ENCODE data around the gene MYRFL. TPM values are rescaled to one million over a fixed set of nuclear protein-coding genes. Genes with fewer than 3 reads are reported as not detected.

Gene MYRFL
- polyA plus RNA-seq, 1 of the 3 experiments (the other 2 are of a cell fraction), result not detected

DNA sequence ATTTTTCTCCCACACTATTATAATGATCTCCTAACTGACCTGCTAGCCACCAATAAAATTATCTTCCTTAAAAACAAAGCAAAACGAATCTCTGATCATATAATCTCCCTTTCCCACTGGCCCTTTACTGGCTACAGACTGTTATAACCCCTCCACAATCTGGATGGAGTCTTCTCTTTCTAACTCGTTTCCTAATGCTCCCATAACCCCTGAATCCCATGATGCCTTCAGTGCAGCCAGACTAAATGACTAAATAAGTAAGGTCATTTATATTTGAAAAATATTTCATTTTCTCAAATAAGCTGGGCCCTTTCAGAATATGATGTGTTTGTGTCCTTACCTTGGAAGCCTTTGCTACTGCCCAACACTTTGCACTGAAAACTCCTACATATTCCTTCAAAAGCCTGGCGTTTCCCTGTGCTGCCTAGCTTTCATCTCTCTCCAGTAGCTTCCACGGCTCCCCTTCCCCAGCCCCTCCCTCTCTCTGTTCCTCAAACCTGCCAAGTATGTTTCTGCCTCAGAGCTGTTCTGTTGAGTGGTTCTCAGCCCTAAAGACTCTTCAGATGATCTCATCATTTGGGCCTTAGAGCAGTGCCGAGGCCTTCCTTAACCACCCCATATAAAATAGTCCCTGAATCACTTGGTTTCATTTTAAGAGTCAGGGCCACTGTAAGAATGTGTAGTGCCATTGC, 91.7 kb downstream of the MYRFL start (continued):
- TF ChIP-seq, protein P1, sequence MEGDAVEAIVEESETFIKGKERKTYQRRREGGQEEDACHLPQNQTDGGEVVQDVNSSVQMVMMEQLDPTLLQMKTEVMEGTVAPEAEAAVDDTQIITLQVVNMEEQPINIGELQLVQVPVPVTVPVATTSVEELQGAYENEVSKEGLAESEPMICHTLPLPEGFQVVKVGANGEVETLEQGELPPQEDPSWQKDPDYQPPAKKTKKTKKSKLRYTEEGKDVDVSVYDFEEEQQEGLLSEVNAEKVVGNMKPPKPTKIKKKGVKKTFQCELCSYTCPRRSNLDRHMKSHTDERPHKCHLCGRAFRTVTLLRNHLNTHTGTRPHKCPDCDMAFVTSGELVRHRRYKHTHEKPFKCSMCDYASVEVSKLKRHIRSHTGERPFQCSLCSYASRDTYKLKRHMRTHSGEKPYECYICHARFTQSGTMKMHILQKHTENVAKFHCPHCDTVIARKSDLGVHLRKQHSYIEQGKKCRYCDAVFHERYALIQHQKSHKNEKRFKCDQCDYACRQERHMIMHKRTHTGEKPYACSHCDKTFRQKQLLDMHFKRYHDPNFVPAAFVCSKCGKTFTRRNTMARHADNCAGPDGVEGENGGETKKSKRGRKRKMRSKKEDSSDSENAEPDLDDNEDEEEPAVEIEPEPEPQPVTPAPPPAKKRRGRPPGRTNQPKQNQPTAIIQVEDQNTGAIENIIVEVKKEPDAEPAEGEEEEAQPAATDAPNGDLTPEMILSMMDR (IDR thresholded peaks at IDR 0.05), result no peak
- TF ChIP-seq EP300 (IDR thresholded peaks at IDR 0.05; ENCODE audit: borderline replicate concordance in 1 of 2, low read depth in 1 of 2, low read length in 1 of 2) (no peak), NRF1 (IDR thresholded peaks at IDR 0.05; ENCODE audit: low read depth, low read length) (no peak), NFIC (IDR thresholded peaks at IDR 0.05; ENCODE audit: borderline replicate concordance) (no peak), JUND (IDR thresholded peaks at IDR 0.05) (no peak), MXI1 (IDR thresholded peaks at IDR 0.05; ENCODE audit: low read depth, low read length) (no peak), TEAD4 (IDR thresholded peaks at IDR 0.05; ENCODE audit: borderline replicate concordance, insufficient read depth) (no peak), TAF1 (IDR thresholded peaks at IDR 0.05; ENCODE audit: borderline replicate concordance, low read depth, low read length) (no peak), SIN3A (IDR thresholded peaks at IDR 0.05; ENCODE audit: borderline replicate concordance, low read depth, low read length) (no peak)
- TF ChIP-seq, protein P2, sequence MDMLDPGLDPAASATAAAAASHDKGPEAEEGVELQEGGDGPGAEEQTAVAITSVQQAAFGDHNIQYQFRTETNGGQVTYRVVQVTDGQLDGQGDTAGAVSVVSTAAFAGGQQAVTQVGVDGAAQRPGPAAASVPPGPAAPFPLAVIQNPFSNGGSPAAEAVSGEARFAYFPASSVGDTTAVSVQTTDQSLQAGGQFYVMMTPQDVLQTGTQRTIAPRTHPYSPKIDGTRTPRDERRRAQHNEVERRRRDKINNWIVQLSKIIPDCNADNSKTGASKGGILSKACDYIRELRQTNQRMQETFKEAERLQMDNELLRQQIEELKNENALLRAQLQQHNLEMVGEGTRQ (IDR thresholded peaks at IDR 0.05; ENCODE audit: borderline replicate concordance, low read depth, low read length), result no peak

DNA sequence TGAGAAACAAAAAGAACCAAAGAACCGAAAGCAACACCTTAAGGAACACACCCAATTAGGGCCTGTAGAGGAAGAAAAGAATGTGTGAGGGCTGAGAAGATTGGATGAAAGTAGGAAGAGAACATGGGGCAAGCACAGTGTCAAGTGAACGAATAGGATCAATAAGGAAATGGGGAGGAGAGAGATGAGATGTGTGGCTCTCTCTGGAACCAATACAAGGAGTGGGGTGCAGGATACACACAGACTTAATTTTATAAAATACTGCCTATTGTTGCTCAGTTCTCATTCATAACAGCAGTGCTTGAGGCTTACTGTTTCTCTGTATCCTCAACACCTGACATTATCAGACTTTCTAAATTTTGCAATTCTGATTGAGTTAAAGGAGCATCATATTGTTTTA, 93.3 kb downstream of the MYRFL start:
- H3K4me1 ChIP-seq (ENCODE audit: control insufficient read depth in 1 of 2, insufficient read depth in 2 of 2, low read depth in 1 of 2, low read length in 1 of 2), result no peaks in the 10 kb centered on the region; a peak in 1 of 4 replicates
- no peaks in the 10 kb centered on the region for H3K9me3 ChIP-seq
- H3K36me3 ChIP-seq (replicated peaks in 1 of 2; ENCODE audit: control insufficient read depth in 1 of 2, insufficient read depth in 2 of 2, low read length in 1 of 2), result no peaks in the 10 kb centered on the region
- no peaks in the 10 kb centered on the region for H4K20me1 ChIP-seq (ENCODE audit: insufficient read depth)
- H3F3A ChIP-seq (replicated peaks; ENCODE audit: insufficient read depth), result no peaks in the 10 kb centered on the region
- no peak overlapping the region for H3K4me2 ChIP-seq
- ChIA-PET CTCF (interaction anchor here (1.8 to 4.1 kb wide), 2 partner anchors 11 to 18 kb away, joined by 4 to 16 read pairs; no protein-coding TSS in a partner anchor), POLR2A (no interaction called here)
- H2AFZ ChIP-seq (ENCODE audit: low read depth), result no peak overlapping the region
- H3K4me3 ChIP-seq (ENCODE audit: low read depth in 2 of 2, low read length in 1 of 2), result no peak overlapping the region
- H3K9ac ChIP-seq, result no peak overlapping the region
- DNase-seq, result no peak
- no peak overlapping the region for H3K27ac ChIP-seq (ENCODE audit: low read depth in 2 of 2, low read length in 1 of 2)
- TF ChIP-seq CHD2 (IDR thresholded peaks at IDR 0.05; ENCODE audit: low read length, partially characterized antibody) (no peak), MXI1 (IDR thresholded peaks at IDR 0.05; ENCODE audit: low read depth, low read length) (no peak), RXRA (IDR thresholded peaks at IDR 0.05; ENCODE audit: borderline replicate concordance, low read depth) (no peak)
- TF ChIP-seq, protein P3, sequence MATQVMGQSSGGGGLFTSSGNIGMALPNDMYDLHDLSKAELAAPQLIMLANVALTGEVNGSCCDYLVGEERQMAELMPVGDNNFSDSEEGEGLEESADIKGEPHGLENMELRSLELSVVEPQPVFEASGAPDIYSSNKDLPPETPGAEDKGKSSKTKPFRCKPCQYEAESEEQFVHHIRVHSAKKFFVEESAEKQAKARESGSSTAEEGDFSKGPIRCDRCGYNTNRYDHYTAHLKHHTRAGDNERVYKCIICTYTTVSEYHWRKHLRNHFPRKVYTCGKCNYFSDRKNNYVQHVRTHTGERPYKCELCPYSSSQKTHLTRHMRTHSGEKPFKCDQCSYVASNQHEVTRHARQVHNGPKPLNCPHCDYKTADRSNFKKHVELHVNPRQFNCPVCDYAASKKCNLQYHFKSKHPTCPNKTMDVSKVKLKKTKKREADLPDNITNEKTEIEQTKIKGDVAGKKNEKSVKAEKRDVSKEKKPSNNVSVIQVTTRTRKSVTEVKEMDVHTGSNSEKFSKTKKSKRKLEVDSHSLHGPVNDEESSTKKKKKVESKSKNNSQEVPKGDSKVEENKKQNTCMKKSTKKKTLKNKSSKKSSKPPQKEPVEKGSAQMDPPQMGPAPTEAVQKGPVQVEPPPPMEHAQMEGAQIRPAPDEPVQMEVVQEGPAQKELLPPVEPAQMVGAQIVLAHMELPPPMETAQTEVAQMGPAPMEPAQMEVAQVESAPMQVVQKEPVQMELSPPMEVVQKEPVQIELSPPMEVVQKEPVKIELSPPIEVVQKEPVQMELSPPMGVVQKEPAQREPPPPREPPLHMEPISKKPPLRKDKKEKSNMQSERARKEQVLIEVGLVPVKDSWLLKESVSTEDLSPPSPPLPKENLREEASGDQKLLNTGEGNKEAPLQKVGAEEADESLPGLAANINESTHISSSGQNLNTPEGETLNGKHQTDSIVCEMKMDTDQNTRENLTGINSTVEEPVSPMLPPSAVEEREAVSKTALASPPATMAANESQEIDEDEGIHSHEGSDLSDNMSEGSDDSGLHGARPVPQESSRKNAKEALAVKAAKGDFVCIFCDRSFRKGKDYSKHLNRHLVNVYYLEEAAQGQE (IDR thresholded peaks at IDR 0.05; ENCODE audit: low read depth, low read length), result no peak
- 46% methylated on average over 2 of the region's 2 CpGs for WGBS (ENCODE audit: low lambda C conversion rate)
- no peaks in the 10 kb centered on the region for H3K27me3 ChIP-seq (ENCODE audit: insufficient read depth)
- H3K79me2 ChIP-seq (ENCODE audit: insufficient read depth), result no peaks in the 10 kb centered on the region
- H3K9me2 ChIP-seq, result no peaks in the 10 kb centered on the region

Data from SK-N-SH (cell line).